ENCODE measurements around the gene ULK4. TPM values are rescaled to one million over a fixed set of nuclear protein-coding genes. Genes with fewer than 3 reads are reported as not detected.

Gene ULK4
- total RNA-seq, 4 donors from 2014 or later: 8.4 to 43.8 (median 20.8) TPM

- TF ChIP-seq, protein P1, sequence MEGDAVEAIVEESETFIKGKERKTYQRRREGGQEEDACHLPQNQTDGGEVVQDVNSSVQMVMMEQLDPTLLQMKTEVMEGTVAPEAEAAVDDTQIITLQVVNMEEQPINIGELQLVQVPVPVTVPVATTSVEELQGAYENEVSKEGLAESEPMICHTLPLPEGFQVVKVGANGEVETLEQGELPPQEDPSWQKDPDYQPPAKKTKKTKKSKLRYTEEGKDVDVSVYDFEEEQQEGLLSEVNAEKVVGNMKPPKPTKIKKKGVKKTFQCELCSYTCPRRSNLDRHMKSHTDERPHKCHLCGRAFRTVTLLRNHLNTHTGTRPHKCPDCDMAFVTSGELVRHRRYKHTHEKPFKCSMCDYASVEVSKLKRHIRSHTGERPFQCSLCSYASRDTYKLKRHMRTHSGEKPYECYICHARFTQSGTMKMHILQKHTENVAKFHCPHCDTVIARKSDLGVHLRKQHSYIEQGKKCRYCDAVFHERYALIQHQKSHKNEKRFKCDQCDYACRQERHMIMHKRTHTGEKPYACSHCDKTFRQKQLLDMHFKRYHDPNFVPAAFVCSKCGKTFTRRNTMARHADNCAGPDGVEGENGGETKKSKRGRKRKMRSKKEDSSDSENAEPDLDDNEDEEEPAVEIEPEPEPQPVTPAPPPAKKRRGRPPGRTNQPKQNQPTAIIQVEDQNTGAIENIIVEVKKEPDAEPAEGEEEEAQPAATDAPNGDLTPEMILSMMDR (IDR thresholded peaks at IDR 0.05): no peak
- TF ChIP-seq POLR2A (IDR thresholded peaks at IDR 0.05): no peak
- no peak overlapping the region for H3K4me3 ChIP-seq
- H3K9me3 ChIP-seq: no peaks in the 10 kb centered on the region
- DNase-seq: no peak
- H3K27me3 ChIP-seq: no peaks in the 10 kb centered on the region
- H3K36me3 ChIP-seq: no peaks in the 10 kb centered on the region
- H3K27ac ChIP-seq: no peak overlapping the region
- no peaks in the 10 kb centered on the region for H3K4me1 ChIP-seq
These were observed 689.2 kb downstream of the ULK4 start for GRCh38 chr3:41272667-41273066.

DNA sequence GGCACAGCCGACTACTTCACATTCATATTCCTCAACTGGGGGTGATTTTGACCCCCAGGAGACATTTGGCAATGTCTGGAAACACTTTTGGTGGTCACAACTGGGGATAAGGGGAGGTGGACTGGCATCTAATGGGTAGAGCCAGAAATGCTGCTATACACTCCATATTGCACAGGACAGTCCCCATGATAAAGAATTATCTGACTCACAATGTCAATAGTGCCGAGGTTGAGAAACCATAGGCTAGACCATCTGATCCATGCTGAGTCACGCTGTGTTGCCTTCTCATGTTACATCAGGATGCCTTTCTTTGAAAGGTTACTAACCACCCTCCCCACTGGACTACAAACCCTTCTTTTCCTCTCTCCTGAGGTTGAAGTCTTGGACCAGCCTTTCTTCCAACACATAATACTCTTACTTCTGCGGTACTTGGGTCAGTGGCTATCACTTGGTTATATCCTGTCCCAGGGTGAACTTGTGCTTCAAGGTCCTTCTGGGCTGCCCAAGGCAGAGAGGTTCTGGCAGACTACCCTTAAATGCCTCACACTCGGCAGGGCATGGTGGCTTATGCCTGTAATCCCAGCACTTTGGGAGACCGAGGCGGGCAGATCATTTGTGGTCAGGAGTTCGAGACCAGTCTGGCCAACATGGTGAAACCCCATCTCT, 693.8 kb downstream of the ULK4 start:
- Histone ChIP-seq H3K27ac (no peak overlapping the region), H3K9me3 (no peaks in the 10 kb centered on the region), H3K4me3 (no peak overlapping the region), H3K27me3 (no peaks in the 10 kb centered on the region), H3K4me1 (no peaks in the 10 kb centered on the region), H3K36me3 (no peaks in the 10 kb centered on the region)
- no peak for TF ChIP-seq POLR2A (IDR thresholded peaks at IDR 0.05)
- TF ChIP-seq, protein P1 (IDR thresholded peaks at IDR 0.05): no peak
- DNase-seq: no peak

DNA sequence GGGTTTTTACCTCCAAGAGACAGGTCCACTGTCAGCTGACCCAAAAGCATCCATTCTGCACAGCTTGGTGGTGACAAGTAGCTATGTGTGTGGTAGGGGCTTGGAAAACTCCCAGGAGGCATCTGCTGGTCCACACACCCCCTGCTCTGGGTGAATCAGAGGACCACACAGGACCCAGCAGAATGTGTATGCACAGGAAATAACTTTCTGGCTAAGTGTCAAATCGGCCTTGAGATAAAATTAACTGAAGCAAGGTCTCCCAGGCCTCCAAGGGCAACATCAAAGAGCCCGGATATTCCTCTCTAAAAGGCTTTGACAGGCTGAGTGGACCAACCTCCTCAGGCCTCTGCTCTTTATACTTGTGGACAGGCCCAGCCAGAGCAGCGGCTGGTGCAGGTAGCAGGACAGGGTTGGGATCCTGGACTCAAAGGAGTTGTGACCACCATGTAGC, 696.1 kb downstream of the ULK4 start:
- H3K36me3 ChIP-seq: no peaks in the 10 kb centered on the region
- H3K4me1 ChIP-seq: no peaks in the 10 kb centered on the region
- TF ChIP-seq POLR2A (IDR thresholded peaks at IDR 0.05): no peak
- TF ChIP-seq, protein P1 (IDR thresholded peaks at IDR 0.05): no peak
- no peak overlapping the region for H3K27ac ChIP-seq
- H3K4me3 ChIP-seq: no peak overlapping the region
- H3K27me3 ChIP-seq: no peaks in the 10 kb centered on the region
- no peaks in the 10 kb centered on the region for H3K9me3 ChIP-seq
- DNase-seq: no peak

DNA sequence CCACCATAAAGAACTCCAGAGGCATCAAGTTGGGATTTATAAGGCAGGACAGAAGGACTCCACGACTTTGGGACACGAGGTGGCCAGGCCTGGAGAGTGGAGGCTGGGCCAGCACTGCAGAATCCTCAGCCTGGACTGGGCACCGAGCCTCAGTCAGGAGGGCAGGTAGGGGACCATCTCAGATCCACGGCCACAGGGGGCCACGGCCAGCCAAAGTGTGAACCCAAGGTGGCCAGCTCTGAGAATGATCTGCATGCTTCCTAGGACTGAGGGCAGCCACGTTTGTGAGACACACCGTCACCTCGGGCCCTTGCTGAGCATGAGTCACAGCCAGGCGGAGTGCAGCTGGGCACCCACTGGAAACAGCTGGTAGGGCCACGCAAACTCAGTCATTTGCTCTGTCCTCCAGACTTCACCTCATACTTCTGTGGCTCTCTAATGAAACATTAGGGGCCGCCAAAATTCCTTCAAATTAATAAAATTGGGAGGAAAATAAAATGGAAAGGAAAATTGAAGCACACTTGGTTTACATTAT, 696.8 kb downstream of the ULK4 start:
- Histone ChIP-seq H3K27ac (no peak overlapping the region), H3K36me3 (no peaks in the 10 kb centered on the region), H3K27me3 (no peaks in the 10 kb centered on the region), H3K4me3 (no peak overlapping the region), H3K4me1 (no peaks in the 10 kb centered on the region), H3K9me3 (no peaks in the 10 kb centered on the region)
- DNase-seq: no peak
- TF ChIP-seq, protein P1 (IDR thresholded peaks at IDR 0.05): no peak
- TF ChIP-seq POLR2A (IDR thresholded peaks at IDR 0.05): no peak

DNA sequence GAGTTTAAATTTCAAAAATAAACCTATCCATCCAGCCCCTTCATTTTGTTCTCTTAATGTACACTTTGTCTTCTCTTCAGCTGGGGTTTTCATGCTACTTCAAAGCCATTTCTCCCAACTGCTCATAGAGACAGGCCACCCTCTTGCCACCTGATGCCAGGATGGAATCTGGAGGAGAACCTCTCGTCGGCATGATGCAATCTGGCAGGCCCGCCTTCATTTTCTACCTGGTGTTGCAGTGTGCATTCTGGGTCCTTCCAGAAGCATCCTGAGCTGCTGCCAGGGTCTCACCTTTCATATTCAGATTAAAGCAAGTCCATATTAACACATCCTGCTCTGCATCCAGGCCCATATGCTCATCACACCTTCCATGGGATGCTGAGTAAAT, 701.8 kb downstream of the ULK4 start:
- no peaks in the 10 kb centered on the region for H3K27me3 ChIP-seq
- no peak for DNase-seq
- no peaks in the 10 kb centered on the region for H3K4me1 ChIP-seq
- H3K4me3 ChIP-seq: no peak overlapping the region
- H3K36me3 ChIP-seq: no peaks in the 10 kb centered on the region
- no peaks in the 10 kb centered on the region for H3K9me3 ChIP-seq
- no peak overlapping the region for H3K27ac ChIP-seq
- TF ChIP-seq, protein P1 (IDR thresholded peaks at IDR 0.05): no peak
- no peak for TF ChIP-seq POLR2A (IDR thresholded peaks at IDR 0.05)
